ENCODE measurements around the gene GPRIN3.

- TF ChIP-seq, protein P1, sequence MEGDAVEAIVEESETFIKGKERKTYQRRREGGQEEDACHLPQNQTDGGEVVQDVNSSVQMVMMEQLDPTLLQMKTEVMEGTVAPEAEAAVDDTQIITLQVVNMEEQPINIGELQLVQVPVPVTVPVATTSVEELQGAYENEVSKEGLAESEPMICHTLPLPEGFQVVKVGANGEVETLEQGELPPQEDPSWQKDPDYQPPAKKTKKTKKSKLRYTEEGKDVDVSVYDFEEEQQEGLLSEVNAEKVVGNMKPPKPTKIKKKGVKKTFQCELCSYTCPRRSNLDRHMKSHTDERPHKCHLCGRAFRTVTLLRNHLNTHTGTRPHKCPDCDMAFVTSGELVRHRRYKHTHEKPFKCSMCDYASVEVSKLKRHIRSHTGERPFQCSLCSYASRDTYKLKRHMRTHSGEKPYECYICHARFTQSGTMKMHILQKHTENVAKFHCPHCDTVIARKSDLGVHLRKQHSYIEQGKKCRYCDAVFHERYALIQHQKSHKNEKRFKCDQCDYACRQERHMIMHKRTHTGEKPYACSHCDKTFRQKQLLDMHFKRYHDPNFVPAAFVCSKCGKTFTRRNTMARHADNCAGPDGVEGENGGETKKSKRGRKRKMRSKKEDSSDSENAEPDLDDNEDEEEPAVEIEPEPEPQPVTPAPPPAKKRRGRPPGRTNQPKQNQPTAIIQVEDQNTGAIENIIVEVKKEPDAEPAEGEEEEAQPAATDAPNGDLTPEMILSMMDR (IDR thresholded peaks at IDR 0.05) = no peak
- no peak for TF ChIP-seq POLR2AphosphoS5 (IDR thresholded peaks at IDR 0.05)
- TF ChIP-seq POLR2A (IDR thresholded peaks at IDR 0.05) = no peak
Measured at GRCh38 chr4:89216866-89217265, 90.7 kb downstream of the GPRIN3 start.

Data from stomach (tissue), 4 donors.